HG02981 (cell line): ENCODE results near the gene IGSF1.
"Not testable (repeated sequence)": the region's sequence is repeated elsewhere in the genome, so short reads cannot be mapped to it uniquely, and the experiment has no call there.

Experiments used
- ATAC-seq: cut with Tn5 transposase; IDR thresholded peaks from one replicate; pipeline ENCODE4 v1.9.1; 2021; ENCODE audit warnings: mild to moderate bottlenecking, moderate library complexity; ENCODE audit not compliant: unreplicated experiment

IGSF1 gene

DNA sequence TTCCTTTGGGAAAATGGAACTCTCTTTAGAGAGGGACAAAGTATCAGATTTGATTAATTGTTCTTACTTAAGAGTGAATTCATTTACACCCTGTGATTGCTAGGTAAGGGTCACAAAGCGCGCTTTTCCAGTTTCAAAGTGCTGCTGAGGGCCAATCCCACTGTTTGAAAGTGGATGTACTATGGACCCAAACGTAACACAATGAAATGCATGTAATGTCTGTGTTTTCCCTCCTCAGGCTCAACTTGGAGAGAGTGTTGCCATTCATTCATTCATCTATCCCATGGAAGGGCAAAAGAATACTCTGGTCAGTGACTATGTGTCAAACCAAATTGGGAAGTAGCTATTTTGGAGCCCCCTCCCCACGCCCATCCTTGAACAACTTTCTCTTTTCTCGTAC is 16.1 kb downstream of the IGSF1 start:
- ATAC-seq, result no peak

DNA sequence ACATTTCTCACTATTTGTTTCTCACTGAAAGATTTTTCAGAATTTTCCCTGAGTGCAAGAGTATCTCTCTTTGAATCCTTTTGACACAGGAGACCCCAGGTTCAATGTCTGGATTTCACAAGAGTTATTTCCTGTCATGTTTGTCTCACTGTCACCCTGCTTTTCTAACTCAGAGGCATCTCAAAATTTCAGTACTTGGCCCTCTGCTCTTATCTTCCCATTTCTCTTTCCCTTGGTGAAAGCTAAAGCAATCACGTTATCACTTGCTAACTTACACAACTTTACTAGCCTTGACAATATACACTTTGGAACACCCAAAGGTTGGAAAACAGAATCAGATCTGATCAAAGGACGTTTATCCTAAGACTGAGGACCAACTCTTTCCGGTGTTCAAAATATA is 17.3 kb downstream of the IGSF1 start:
- no peak for ATAC-seq

DNA sequence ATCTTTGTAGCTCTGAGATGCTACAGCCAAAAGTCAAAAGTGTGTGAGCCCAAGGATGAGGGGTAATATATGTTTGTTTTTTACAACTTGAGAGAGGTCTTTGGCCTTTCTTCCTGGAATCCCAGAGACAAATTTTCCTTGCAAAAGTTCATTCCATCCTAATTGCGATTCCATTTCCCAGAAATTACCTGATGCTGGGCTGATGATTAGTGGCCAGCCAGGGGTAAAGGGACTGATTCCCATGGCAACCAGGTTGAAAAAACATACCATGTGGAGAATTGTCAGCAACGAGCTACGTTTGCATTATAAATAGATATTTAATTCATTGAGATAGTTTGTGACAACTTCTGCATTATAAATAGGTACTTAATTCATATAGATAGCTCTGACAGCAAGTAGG is 17.8 kb downstream of the IGSF1 start:
- ATAC-seq, result no peak

DNA sequence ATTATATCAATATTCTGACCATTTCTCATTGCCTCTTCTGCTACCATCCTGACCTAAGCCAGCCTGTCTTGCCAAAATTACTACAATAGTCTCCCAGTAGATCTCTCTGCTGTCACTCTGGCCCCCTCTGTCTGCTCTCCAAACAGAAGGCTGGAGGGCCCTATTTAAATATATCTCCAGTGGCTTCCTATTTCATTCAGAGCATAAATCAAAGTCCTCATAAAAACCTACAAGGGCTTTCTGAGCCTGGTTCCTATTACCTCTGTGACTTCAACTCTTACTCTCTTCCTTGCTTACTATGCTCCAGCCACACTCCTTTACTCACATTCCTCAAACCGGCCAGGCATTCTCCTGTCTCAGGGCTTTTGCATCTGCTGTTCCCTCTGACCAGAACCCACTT is 19.0 kb downstream of the IGSF1 start:
- no peak for ATAC-seq

DNA sequence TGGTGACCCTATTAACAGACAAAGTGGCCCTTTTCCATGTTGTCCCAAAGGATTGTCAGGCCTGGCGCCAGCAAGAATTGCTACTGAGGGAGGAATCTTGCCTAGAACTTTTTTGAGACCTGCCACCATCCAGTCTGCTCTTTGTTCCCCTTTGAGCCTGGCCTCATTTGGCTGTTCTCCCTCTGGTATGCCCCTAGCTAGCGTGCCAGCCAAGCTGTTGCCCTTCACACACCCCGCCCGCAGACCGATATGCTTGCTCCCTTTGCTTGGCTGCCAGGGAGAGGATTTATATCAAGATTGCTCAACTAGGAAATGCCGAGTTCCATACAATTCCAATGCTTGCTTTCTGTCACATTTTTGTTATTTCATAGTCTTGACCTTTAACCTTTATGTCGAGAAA is 24.4 kb downstream of the IGSF1 start:
- no peak for ATAC-seq

DNA sequence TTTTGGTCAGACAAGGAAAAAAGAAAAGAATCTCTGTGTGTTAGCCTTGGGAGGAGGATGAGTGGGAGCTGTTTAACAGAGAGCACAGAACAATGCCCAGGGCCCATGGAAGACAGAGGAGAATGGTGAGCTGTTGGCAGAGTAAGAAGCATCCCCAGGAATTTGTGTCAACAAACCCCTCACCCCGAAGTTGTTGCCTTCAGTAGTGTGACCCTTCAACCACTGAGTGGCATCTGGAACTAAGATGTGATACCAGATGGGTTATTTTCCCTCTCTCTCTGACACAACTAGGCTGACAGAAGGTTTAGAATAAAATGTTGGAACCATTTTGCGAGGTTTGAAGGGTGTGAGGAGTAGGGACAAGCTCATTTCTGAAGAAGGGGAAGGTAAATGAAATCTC is 25.1 kb downstream of the IGSF1 start:
- no peak for ATAC-seq

DNA sequence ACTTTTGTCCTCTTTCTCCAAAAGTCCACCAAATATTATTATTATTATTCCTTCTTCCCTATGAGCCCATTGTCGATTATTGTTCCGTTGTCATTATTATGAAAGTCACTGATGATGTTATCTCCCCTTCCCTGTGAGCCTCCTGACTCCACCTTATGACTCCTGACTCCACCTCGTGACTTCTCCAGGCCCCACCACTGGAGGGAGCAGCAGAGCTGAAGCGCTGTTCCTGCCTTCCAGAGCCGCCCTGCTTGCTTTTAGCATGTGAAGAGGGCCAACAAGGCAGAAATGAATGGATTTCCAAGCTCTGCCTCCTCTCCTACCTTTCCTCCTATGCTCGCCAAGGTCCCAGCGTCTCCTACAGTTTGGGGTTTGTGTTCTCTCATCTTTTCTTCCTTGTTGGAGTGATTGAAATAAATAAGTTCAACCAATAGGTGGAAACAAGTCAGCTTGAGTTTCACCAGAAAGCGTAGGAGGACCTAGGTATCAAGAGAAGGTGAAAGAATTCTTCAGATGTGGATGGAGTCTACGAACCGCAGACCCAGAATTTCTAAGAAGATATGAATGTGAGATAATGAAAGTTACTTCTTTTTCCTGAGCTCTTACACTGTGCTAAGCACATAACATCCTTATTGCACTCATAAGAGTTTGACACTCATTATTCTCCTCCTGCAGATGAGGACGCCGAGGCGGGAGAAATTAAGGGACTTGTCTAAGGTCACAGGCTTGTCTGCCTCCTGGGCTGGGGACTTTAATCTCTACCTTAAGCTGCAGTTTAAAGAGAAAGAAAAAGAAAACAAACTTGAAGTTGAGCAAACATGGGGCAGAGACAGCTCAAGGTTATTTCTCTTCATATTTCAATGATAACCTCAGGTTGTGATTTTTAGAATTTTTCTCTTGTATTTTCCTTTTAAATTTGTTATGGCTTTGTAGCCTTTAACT is 26.1 kb downstream of the IGSF1 start:
- no peak for ATAC-seq

DNA sequence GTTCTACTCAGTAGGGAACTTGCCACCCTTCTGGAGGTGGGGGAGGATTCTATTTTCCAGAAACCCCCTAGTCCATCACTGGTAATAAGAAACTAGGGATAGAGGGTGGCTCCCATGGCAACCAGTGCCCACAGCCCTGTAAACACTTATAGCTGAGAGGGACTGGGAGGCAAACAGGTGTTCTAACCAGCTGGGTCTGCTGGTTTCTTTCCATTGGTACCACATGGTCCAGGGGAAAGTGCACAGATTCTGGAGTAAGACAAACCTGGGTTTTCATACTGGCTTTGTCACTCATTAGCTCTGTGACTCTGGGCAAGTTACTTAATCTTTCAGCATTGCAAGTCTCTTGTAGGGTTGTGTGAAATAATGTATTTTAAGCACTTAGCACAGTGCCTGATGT is 26.9 kb downstream of the IGSF1 start:
- ATAC-seq, result no peak

DNA sequence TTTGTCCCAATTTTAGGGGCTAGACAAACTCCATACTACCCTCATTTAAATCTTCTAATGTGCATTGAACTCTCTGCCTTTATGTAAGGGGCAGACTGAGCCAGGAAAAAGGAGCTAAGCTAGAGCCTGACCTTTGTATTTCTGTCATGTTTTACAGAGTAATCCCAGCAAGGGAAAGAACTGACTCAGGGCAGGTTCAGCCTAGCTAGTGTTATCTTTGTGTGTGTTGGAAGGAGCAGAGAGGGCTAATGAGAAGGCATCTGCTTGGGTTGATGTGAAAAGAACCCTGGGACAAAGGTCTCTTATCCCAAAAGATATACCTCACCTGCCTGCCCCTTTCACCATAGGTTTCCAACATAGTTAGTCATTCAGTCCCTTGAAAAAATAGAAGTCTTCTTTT is 31.7 kb downstream of the IGSF1 start:
- ATAC-seq, result no peak

DNA sequence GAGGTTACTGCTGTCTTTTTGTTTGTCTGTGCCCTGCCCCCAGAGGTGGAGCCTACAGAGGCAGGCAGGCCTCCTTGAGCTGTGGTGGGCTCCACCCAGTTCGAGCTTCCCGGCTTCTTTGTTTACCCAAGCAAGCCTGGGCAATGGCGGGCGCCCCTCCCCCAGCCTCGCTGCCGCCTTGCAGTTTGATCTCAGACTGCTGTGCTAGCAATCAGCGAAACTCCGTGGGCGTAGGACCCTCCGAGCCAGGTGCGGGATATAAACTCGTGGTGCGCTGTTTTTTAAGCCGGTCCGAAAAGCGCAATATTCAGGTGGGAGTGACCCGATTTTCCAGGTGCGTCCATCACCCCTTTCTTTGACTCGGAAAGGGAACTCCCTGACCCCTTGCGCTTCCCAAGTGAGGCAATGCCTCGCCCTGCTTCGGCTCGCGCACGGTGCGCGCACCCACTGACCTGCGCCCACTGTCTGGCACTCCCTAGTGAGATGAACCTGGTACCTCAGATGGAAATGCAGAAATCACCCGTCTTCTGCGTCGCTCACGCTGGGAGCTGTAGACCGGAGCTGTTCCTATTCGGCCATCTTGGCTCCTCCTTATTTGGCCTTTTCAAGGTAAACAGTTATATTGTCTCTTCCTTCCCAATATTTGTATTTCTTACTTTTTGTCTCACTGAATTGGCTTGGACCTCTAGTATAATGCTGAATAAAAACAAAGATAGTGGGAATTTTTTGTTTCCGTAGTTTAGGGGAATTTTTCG is 37.9 kb downstream of the IGSF1 start:
- ATAC-seq, result not testable (repeated sequence)

DNA sequence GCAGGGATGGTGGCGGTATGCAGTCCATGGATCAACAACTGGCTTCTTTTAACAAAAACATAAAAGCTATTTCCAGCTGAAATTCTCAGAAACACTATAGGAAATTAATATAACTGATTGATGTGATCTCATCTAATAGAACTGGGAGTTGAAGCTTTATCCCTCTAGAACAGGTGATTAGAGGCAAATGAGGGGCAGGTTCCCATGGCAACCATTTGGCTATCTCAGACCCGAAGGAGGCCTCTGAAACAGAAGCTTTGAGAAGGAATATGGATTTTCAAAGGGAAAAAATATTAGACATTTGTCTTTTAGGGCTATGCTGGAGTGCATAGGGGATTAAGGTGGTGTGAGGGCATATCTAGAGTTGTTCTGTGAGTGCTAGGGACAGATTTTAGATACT is 50.0 kb downstream of the IGSF1 start:
- no peak for ATAC-seq

DNA sequence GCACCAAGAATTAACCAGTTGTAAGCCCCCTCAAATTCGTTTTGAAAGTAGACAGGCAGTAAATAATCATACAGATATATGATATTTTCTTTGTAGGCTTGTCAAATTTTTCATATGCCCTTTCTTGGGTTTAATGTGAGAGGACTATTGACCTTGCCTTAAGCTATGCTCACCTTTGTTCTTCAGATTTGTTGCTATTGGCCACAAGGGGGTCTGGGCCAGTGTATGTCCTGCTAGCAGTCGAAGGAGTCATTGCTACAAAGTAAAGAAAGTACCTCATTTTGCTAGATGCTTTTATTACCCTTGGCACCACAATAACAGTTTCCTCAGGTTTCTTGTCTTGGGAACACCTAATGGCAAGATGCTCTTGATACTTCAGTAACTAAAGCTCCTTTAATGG is 51.7 kb downstream of the IGSF1 start:
- no peak for ATAC-seq

DNA sequence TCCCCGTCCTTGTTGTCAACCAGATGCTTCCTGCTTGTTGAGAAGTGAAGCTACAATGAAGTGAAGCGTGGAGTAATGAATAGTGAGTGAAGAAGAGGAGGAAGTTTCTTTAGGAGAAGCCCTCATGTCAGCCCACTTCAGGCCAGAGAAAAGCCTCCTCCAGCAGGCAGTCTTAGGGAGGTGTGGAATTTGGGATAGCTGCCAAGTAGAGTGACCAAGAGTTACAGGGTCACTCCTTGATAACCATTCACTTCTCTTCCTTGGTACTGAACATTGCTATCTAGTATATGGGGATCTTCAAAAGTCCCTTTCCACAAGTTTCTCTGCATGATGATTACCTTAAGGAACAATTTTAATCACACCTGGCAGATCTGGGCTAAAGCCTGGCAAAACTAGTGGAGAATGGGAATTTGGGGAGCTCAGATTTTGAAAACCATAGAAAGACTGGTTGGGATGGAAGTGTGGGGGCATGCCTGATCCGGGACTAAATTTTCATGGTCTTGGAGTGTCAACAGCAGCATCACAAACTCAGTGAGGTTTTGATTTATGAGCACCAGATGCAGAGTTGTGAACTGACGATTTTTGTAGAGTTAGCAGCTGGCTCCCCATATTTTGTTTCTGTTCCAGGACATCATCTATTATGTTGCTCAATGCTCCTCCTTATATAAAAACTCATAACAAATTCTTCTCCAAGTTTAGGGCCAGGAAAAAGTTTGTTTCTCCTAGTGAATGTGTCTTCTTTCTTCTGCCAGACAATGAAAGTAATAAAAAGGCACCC is 53.1 kb downstream of the IGSF1 start:
- ATAC-seq, result no peak

DNA sequence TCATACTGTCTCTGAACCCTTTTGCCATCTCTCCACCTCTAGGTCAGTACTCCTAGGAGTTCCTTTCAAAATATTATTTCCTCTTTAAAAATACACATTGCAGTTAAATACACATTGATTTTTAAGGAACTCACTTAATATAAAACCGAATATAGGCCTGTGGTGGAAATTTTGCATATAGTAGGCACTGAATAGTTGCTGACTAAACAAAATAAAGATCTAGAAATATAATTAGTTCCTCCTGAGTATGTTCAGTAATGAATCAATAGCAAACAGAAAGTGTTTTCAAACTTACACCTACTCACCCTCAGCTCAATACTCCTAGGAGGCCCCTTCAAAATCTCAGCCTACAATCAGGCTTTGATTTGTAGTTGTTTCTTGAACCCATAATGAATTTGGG is 61.5 kb downstream of the IGSF1 start:
- no peak for ATAC-seq

DNA sequence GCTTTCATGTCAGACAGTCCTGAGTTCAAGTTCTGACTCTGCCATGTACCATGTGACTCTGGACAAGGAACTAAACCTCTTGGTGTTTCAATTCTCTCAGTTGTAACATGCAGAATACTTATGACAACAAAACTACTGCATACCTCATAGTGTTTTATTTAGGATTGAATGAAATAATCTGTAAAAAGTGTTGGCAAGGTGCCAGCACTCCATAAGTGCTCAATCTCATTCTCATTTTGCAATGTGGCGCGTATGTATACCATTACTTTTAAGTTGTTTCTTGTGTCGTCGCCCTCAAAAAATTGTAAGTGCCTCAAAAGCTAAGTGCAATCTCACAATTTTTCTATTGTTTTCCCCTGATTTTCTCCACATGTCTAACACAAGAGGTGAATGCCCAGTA is 62.5 kb downstream of the IGSF1 start:
- ATAC-seq, result no peak

DNA sequence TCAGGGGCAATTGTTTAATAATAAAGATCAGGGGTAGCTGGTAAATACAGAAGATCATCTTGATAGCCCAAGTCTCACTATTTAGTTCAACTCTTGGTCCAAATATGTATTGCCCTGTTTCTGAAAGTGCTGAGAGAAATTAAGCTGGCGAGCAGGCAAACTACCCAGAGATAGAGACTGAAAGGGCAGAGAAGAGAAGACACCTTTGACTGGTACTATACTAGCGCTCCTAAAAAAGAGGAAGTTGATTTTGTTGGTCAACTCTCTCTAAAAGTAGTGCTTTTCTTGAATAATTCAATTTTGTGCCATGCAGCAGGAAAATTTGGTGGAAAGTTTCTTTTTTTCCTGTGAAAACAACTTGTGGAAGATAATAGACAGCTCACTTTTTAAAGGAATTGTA is 64.0 kb downstream of the IGSF1 start:
- no peak for ATAC-seq
